ENCODE results near the gene ZFP42. TPM values are rescaled to one million over a fixed set of nuclear protein-coding genes. Genes with fewer than 3 reads are reported as not detected.
"Not testable (repeated sequence)": the region's sequence is repeated elsewhere in the genome, so short reads cannot be mapped to it uniquely, and the experiment has no call there.

Gene ZFP42
- total and polyA plus RNA-seq, 5 donors from 2014 or later, result not detected

DNA sequence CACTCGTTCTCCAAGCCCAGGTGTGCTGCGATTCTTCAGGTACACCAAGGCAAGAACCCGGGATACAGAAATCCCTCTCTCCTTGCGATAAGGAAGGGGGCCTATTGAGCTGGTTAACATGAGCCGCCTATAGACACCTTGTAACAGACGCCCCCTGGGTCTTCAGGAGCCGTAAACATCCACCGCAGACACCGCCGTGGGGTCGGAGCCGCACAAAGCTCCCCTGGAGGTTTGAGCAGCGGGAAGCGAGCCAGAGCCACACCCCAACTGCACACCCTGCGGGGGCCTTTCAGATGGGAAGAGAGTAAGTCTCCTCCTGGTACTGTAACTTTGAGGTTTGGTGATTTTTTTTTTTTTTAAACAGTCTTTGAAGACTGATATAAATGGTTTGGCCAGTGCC lies 46.6 kb downstream of the ZFP42 start:
- H3K27ac ChIP-seq (ENCODE audit: insufficient read depth, low read length, poor library complexity, severe bottlenecking), result no peak overlapping the region
- no peaks in the 10 kb centered on the region for H3K9me3 ChIP-seq (ENCODE audit: control insufficient read depth in 2 of 2, low read length in 2 of 2)
- no peak overlapping the region for H3K4me3 ChIP-seq (ENCODE audit: low read depth, low read length)
- no peaks in the 10 kb centered on the region for H3K4me1 ChIP-seq (ENCODE audit: control insufficient read depth, insufficient read depth, low read length, poor library complexity, severe bottlenecking)
- ATAC-seq (ENCODE audit: low read depth in 2 of 2) (no peak), DNase-seq (no peak)
- H3K4me1 Mint-ChIP-seq, result no peaks in the 10 kb centered on the region
- H3K27me3 Mint-ChIP-seq, result peaks cover 4% of the 10 kb centered on the region
- peaks cover 0 to 13% (median 10%) of the 10 kb centered on the region in 7 donors for H3K9me3 Mint-ChIP-seq
- H3K4me3 Mint-ChIP-seq, result no peak overlapping the region
- H3K27me3 ChIP-seq (ENCODE audit: control insufficient read depth, insufficient read depth, low read length), result no peaks in the 10 kb centered on the region
- no peaks in the 10 kb centered on the region for H3K36me3 ChIP-seq (ENCODE audit: control insufficient read depth, insufficient read depth, low read length)
- H3K36me3 Mint-ChIP-seq, result no peaks in the 10 kb centered on the region
- no peak overlapping the region for H3K27ac Mint-ChIP-seq

DNA sequence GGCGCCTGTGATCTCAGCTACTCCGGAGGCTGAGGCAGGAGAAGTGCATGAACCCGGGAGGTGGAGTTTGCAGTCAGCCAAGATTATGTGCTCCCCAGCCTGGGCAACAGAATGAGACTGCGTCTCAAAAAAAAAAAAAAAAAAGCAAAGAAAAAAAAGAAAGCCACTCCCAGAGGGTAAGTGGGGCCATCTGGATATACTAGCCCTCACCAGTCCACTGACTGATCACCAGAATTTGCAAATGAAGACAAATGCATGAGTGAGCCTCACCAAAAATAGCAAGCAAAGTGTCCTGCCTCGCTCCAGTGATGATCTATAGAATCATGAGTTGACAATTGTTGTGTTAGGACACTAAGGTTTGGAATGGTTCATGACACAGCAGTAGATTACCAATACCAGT lies 47.6 kb downstream of the ZFP42 start:
- H3K27me3 ChIP-seq (ENCODE audit: control insufficient read depth, insufficient read depth, low read length), result no peaks in the 10 kb centered on the region
- no peaks in the 10 kb centered on the region for H3K4me1 ChIP-seq (ENCODE audit: control insufficient read depth, insufficient read depth, low read length, poor library complexity, severe bottlenecking)
- Mint-ChIP-seq H3K27ac (no peak overlapping the region), H3K36me3 (no peaks in the 10 kb centered on the region), H3K9me3 (peaks cover 0 to 13% (median 11%) of the 10 kb centered on the region in 7 donors), H3K4me1 (no peaks in the 10 kb centered on the region), H3K4me3 (no peak overlapping the region), H3K27me3 (peaks cover 4% of the 10 kb centered on the region)
- no peak overlapping the region for H3K4me3 ChIP-seq (ENCODE audit: low read depth, low read length)
- DNase-seq, result no peak
- no peak overlapping the region for H3K27ac ChIP-seq (ENCODE audit: insufficient read depth, low read length, poor library complexity, severe bottlenecking)
- H3K36me3 ChIP-seq (ENCODE audit: control insufficient read depth, insufficient read depth, low read length), result no peaks in the 10 kb centered on the region
- no peak for ATAC-seq (ENCODE audit: low read depth in 2 of 2)
- no peaks in the 10 kb centered on the region for H3K9me3 ChIP-seq (ENCODE audit: control insufficient read depth in 2 of 2, low read length in 2 of 2)

DNA sequence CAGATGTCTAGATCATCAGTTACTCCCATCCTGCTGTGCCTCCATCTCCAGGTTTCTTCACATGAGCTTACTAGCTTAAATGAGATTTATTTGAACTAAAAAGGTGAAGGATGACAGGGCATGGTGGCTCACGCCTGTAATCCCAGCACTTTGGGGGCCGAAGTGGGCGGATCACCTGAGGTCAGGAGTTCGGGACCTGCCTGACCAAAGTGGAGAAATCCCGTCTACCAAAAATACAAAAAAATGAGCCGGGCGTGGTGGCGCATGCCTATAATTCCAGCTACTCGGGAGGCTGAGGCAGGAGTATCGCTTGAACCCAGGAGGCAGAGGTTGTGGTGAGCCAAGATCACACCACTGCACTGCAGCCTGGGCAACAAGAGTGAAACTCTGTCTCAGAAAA lies 49.9 kb downstream of the ZFP42 start:
- H3K9me3 ChIP-seq (ENCODE audit: control insufficient read depth in 2 of 2, low read length in 2 of 2); DNase-seq; H3K27me3 ChIP-seq (ENCODE audit: control insufficient read depth, insufficient read depth, low read length); H3K36me3 Mint-ChIP-seq; H3K27me3 Mint-ChIP-seq; ATAC-seq (ENCODE audit: low read depth in 2 of 2); H3K4me3 ChIP-seq (ENCODE audit: low read depth, low read length); H3K36me3 ChIP-seq (ENCODE audit: control insufficient read depth, insufficient read depth, low read length); H3K4me1 ChIP-seq (ENCODE audit: control insufficient read depth, insufficient read depth, low read length, poor library complexity, severe bottlenecking); H3K27ac Mint-ChIP-seq; H3K4me3 Mint-ChIP-seq; H3K4me1 Mint-ChIP-seq; H3K27ac ChIP-seq (ENCODE audit: insufficient read depth, low read length, poor library complexity, severe bottlenecking): not testable (repeated sequence)
- peaks cover 2 to 15% (median 6%) of the 10 kb centered on the region in 7 donors for H3K9me3 Mint-ChIP-seq

DNA sequence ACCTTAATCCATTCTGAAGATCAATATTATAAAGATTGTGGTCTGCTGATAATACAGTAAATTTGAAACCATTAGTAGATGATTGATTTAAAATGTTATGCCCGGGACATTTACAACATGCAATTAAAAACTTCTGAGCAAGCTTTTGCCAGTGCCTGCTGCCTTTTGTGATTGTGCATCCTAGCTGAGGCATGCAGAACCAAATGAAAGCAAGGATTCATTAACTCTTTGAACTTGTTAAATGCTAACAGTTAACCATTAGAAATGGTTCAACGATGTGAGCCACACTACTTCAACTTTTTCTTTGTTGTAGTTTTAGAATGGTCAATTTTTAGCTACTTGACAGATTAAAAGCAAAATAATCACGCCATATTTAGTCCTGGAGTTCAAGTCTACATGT lies 51.1 kb downstream of the ZFP42 start:
- no peak for ATAC-seq (ENCODE audit: low read depth in 2 of 2)
- no peaks in the 10 kb centered on the region for H3K27me3 ChIP-seq (ENCODE audit: control insufficient read depth, insufficient read depth, low read length)
- H3K27ac ChIP-seq (ENCODE audit: insufficient read depth, low read length, poor library complexity, severe bottlenecking), result no peak overlapping the region
- Mint-ChIP-seq H3K27ac (no peak overlapping the region), H3K4me1 (no peaks in the 10 kb centered on the region), H3K36me3 (no peaks in the 10 kb centered on the region), H3K9me3 (peaks cover 3 to 15% (median 6%) of the 10 kb centered on the region in 7 donors), H3K4me3 (no peak overlapping the region), H3K27me3 (no peaks in the 10 kb centered on the region)
- no peaks in the 10 kb centered on the region for H3K36me3 ChIP-seq (ENCODE audit: control insufficient read depth, insufficient read depth, low read length)
- no peaks in the 10 kb centered on the region for H3K9me3 ChIP-seq (ENCODE audit: control insufficient read depth in 2 of 2, low read length in 2 of 2)
- no peak overlapping the region for H3K4me3 ChIP-seq (ENCODE audit: low read depth, low read length)
- no peak for DNase-seq
- no peaks in the 10 kb centered on the region for H3K4me1 ChIP-seq (ENCODE audit: control insufficient read depth, insufficient read depth, low read length, poor library complexity, severe bottlenecking)

DNA sequence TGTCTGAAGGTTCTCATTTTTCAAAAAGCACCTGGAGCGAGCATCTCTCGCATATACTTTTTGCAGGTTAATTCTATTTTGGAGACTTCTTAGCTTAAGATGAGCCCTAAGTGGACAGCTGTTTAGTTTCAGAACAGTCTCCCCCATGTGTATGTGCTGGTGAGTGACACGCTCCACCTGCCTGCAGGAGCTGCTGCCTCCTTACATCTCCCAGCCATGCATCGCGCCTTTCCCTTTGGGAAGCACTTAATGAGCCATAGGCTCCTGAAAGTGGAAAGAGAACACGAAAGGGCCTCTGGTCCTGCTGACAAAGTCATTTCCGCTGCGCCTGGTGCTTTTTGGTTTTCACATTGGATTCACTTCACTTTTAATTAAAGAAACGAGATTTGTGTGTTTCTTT lies 57.7 kb downstream of the ZFP42 start:
- H3K9me3 ChIP-seq (ENCODE audit: control insufficient read depth in 2 of 2, low read length in 2 of 2), result no peaks in the 10 kb centered on the region
- no peaks in the 10 kb centered on the region for H3K36me3 ChIP-seq (ENCODE audit: control insufficient read depth, insufficient read depth, low read length)
- ATAC-seq (ENCODE audit: low read depth in 2 of 2) (no peak), DNase-seq (no peak)
- no peak overlapping the region for H3K4me3 ChIP-seq (ENCODE audit: low read depth, low read length)
- no peak overlapping the region for H3K27ac Mint-ChIP-seq
- H3K9me3 Mint-ChIP-seq, result peaks cover 2 to 18% (median 4%) of the 10 kb centered on the region in 7 donors
- H3K27me3 Mint-ChIP-seq, result no peaks in the 10 kb centered on the region
- H3K4me1 ChIP-seq (ENCODE audit: control insufficient read depth, insufficient read depth, low read length, poor library complexity, severe bottlenecking), result no peaks in the 10 kb centered on the region
- H3K27ac ChIP-seq (ENCODE audit: insufficient read depth, low read length, poor library complexity, severe bottlenecking), result no peak overlapping the region
- no peaks in the 10 kb centered on the region for H3K27me3 ChIP-seq (ENCODE audit: control insufficient read depth, insufficient read depth, low read length)
- no peaks in the 10 kb centered on the region for H3K4me1 Mint-ChIP-seq
- H3K36me3 Mint-ChIP-seq, result no peaks in the 10 kb centered on the region
- H3K4me3 Mint-ChIP-seq, result no peak overlapping the region

Other genes with a start within 250 kb of the ZFP42 start
- gene TRIML2, start 113.8 kb downstream of the ZFP42 start, total RNA-seq, result not detected
- gene TRIML2, start 113.8 kb downstream of the ZFP42 start, polyA plus RNA-seq, result not detected
- not detected for gene TRIML1, start 143.7 kb downstream of the ZFP42 start, total RNA-seq
- not detected for gene TRIML1, start 143.7 kb downstream of the ZFP42 start, polyA plus RNA-seq

Data from CD4-positive, CD25-positive, alpha-beta regulatory T cell (primary cell).